ENCODE results near the gene NPHP4.
"Not testable (repeated sequence)": the region's sequence is repeated elsewhere in the genome, so short reads cannot be mapped to it uniquely, and the experiment has no call there.

NPHP4 gene

GRCh38 chr1:5873556-5873955 lies 118.7 kb downstream of the NPHP4 start:
- no peak for DNase-seq

- no peak for DNase-seq
Observed at GRCh38 chr1:5872886-5873285, 119.3 kb downstream of the NPHP4 start.

GRCh38 chr1:5868931-5869500 lies 123.2 kb downstream of the NPHP4 start:
- no peak for DNase-seq

- no peak for DNase-seq
Observed at GRCh38 chr1:5865774-5866173, 126.5 kb downstream of the NPHP4 start.

GRCh38 chr1:5865056-5865455 lies 127.2 kb downstream of the NPHP4 start:
- no peak for DNase-seq

- no peak for DNase-seq
Observed at GRCh38 chr1:5864256-5864655, 128.0 kb downstream of the NPHP4 start.

GRCh38 chr1:5863238-5863637 lies 129.0 kb downstream of the NPHP4 start:
- DNase-seq: no peak

- DNase-seq: no peak
Observed at GRCh38 chr1:5861871-5862825, 130.1 kb downstream of the NPHP4 start.

- no peak for DNase-seq
Observed at GRCh38 chr1:5860277-5860676, 131.9 kb downstream of the NPHP4 start.

GRCh38 chr1:5859766-5860165 lies 132.5 kb downstream of the NPHP4 start:
- DNase-seq: no peak

GRCh38 chr1:5858844-5859407 lies 133.3 kb downstream of the NPHP4 start:
- DNase-seq: no peak

GRCh38 chr1:5858246-5858645 lies 134.0 kb downstream of the NPHP4 start:
- no peak for DNase-seq

- DNase-seq: no peak
Observed at GRCh38 chr1:5857508-5858090, 134.6 kb downstream of the NPHP4 start.

- no peak for DNase-seq
Observed at GRCh38 chr1:5857011-5857410, 135.2 kb downstream of the NPHP4 start.

- DNase-seq: no peak
Observed at GRCh38 chr1:5856246-5856815, 135.9 kb downstream of the NPHP4 start.

- DNase-seq: no peak
Observed at GRCh38 chr1:5855196-5855897, 136.9 kb downstream of the NPHP4 start.

- DNase-seq: no peak
Observed at GRCh38 chr1:5854754-5855153, 137.5 kb downstream of the NPHP4 start.

- not testable (repeated sequence) for DNase-seq
Observed at GRCh38 chr1:5853858-5854257, 138.4 kb downstream of the NPHP4 start.

- no peak for DNase-seq
Observed at GRCh38 chr1:5850503-5850902, 141.7 kb downstream of the NPHP4 start.

GRCh38 chr1:5849550-5849949 lies 142.7 kb downstream of the NPHP4 start:
- DNase-seq: no peak

- no peak for DNase-seq
Observed at GRCh38 chr1:5847013-5847659, 145.1 kb downstream of the NPHP4 start.

- DNase-seq: no peak
Observed at GRCh38 chr1:5845376-5845775, 146.8 kb downstream of the NPHP4 start.
